Common myeloid progenitor, CD34-positive (primary cell): ENCODE measurements around the gene CAB39. TPM values are rescaled to one million over a fixed set of nuclear protein-coding genes. Genes with fewer than 3 reads are reported as not detected.

Source experiments
- CTCF ChIA-PET: fragments of 350-600 bp; sonication (Branson Sonifier 250); formaldehyde crosslinking; loops from one replicate; lab custom pipeline; 2021; ENCODE audit warnings: antibody characterized with exemption; lab: Charles Lee
- POLR2A ChIA-PET: fragments of 350-600 bp; sonication (Branson Sonifier 250); formaldehyde crosslinking; loops from one replicate; lab custom pipeline; 2021; ENCODE audit warnings: antibody characterized with exemption; lab: Charles Lee
- DNase-seq, 3 donors: peaks; one replicate each; pipeline versions ENCODE4 v3.0.0 to v3.0.0-alpha.2; 2013
- H3K27ac ChIP-seq, 2 experiments: 1 replicate in 1 of 2; 2 replicates in 1 of 2; pipeline ENCODE4 v1.7.0; 2013; ENCODE audit warnings: inconsistent platforms in 2 of 2, low read length in 2 of 2, mild to moderate bottlenecking in 2 of 2, low read depth in 1 of 2, moderate library complexity in 1 of 2; ENCODE audit not compliant: severe bottlenecking in 2 of 2, insufficient read depth in 1 of 2, poor library complexity in 1 of 2
- H3K27me3 ChIP-seq, 5 experiments: replicated peaks in 2 of 5; 1 replicate in 3 of 5; 2 replicates in 2 of 5; pipeline versions ENCODE4 v1.6.1 to v1.7.0; 2013; ENCODE audit warnings: low read length in 4 of 5, mild to moderate bottlenecking in 2 of 5, moderate library complexity in 2 of 5, inconsistent platforms in 1 of 5; ENCODE audit not compliant: insufficient read depth in 5 of 5, control insufficient read depth in 4 of 5
- H3K36me3 ChIP-seq, 4 experiments: 1 replicate in 2 of 4; 2 replicates in 2 of 4; pipeline versions ENCODE4 v1.6.1 to v1.7.0; 2013; ENCODE audit warnings: low read length in 3 of 4, control low read depth in 1 of 4, mild to moderate bottlenecking in 1 of 4; ENCODE audit not compliant: control insufficient read depth in 4 of 4, insufficient read depth in 4 of 4
- H3K4me1 ChIP-seq, 4 experiments: 1 replicate in 3 of 4; 2 replicates in 1 of 4; pipeline versions ENCODE4 v1.6.1 to v1.7.1; 2013; ENCODE audit warnings: low read length in 3 of 4, mild to moderate bottlenecking in 3 of 4, control low read depth in 1 of 4, inconsistent platforms in 1 of 4, moderate library complexity in 1 of 4; ENCODE audit not compliant: control insufficient read depth in 4 of 4, insufficient read depth in 4 of 4; ENCODE audit errors: control extremely low read depth in 1 of 4
- H3K4me3 ChIP-seq, 7 experiments: 1 replicate in 4 of 7; 2 replicates in 3 of 7; pipeline versions ENCODE4 v1.5.1 to v1.7.0; 2013; ENCODE audit warnings: mild to moderate bottlenecking in 7 of 7, low read length in 6 of 7, moderate library complexity in 6 of 7, inconsistent platforms in 2 of 7, low read depth in 2 of 7, control low read depth in 1 of 7; ENCODE audit not compliant: insufficient read depth in 4 of 7, control insufficient read depth in 1 of 7; ENCODE audit errors: extremely low read depth in 1 of 7
- H3K9me3 ChIP-seq, 5 experiments: 1 replicate in 4 of 5; 2 replicates in 1 of 5; pipeline versions ENCODE4 v1.6.1 to v1.7.1; 2013; ENCODE audit warnings: low read length in 4 of 5, mild to moderate bottlenecking in 2 of 5, inconsistent platforms in 1 of 5, low read depth in 1 of 5, moderate library complexity in 1 of 5; ENCODE audit not compliant: control insufficient read depth in 4 of 5, insufficient read depth in 2 of 5; ENCODE audit errors: control extremely low read depth in 1 of 5
- WGBS: methylation state at CpG from one replicate; pipeline ENCODE4 v1.1.5; 2013; ENCODE audit not compliant: insufficient coverage; 5-methylcytosine and 5-hydroxymethylcytosine counted together
- polyA plus RNA-seq: library from polyadenylated mRNA; unstranded; fragments of 120-200 nt; gene quantifications from one replicate; pipeline ENCODE4 v1.2.1, GENCODE V29; 2013

CAB39 gene
- 55.1 TPM for polyA plus RNA-seq

- peaks cover 25 to 42% (median 35%) of the 10 kb centered on the region in 4 experiments for H3K4me1 ChIP-seq
- no peaks in the 10 kb centered on the region for H3K27me3 ChIP-seq
- peak within 1 kb of the TSS; percentile 83 to 96 (median 90) for H3K4me3 ChIP-seq
- CTCF ChIA-PET, result interaction anchor here (0.5 to 2.2 kb wide), 11 partner anchors 11 to 86 kb away, joined by 3 to 8 read pairs (median 3); no protein-coding TSS in a partner anchor
- peak; percentile 97 to 99 (median 99) for DNase-seq
- POLR2A ChIA-PET, result no interaction called here
- no peaks in the 10 kb centered on the region for H3K9me3 ChIP-seq
- H3K27ac ChIP-seq, result peak within 1 kb of the TSS; percentile 75 to 89
- under 1% methylated on average over 101 of the region's 110 CpGs for WGBS
- H3K36me3 ChIP-seq, result peaks cover 0 to 3% (median 0%) of the 10 kb centered on the region in 4 experiments
Measured at GRCh38 chr2:230712443-230713330, at the start of gene CAB39. CAB39 (plus strand) TSS chr2:230712842; CDS start chr2:230760002, 47,160 bp downstream.

- peaks cover 0 to 4% (median 0%) of the 10 kb centered on the region in 5 experiments for H3K27me3 ChIP-seq
- peaks cover 14 to 94% (median 78%) of the 10 kb centered on the region in 4 experiments for H3K4me1 ChIP-seq
- WGBS, result no CpG with 5 or more reads among the region's 4 CpGs
- no peak overlapping the region for H3K4me3 ChIP-seq
- H3K36me3 ChIP-seq, result no peaks in the 10 kb centered on the region
- CTCF ChIA-PET, result interaction anchor here (1.1 kb wide), 1 partner anchor 134 kb away, joined by 3 read pairs; no protein-coding TSS in a partner anchor
- no peak overlapping the region for H3K27ac ChIP-seq
- no peaks in the 10 kb centered on the region for H3K9me3 ChIP-seq
- POLR2A ChIA-PET, result no interaction called here
- peak in 2 of 3 donors; percentile 35 to 44 for DNase-seq
Measured at GRCh38 chr2:230664128-230664527, 48.5 kb upstream of the CAB39 start.

GRCh38 chr2:230664844-230665243, 47.8 kb upstream of the CAB39 start:
- Histone ChIP-seq H3K27ac (no peak overlapping the region), H3K4me3 (no peak overlapping the region), H3K9me3 (no peaks in the 10 kb centered on the region), H3K27me3 (peaks cover 0 to 4% (median 0%) of the 10 kb centered on the region in 5 experiments), H3K4me1 (peaks cover 20 to 94% (median 77%) of the 10 kb centered on the region in 4 experiments), H3K36me3 (no peaks in the 10 kb centered on the region)
- peak in 1 of 3 donors; percentile 6 for DNase-seq
- ChIA-PET CTCF (interaction anchor here (0.7 kb wide), 1 partner anchor 36 kb away, joined by 4 read pairs; no protein-coding TSS in a partner anchor), POLR2A (no interaction called here)
- 87% methylated on average over 7 of the region's 7 CpGs for WGBS

GRCh38 chr2:230665263-230665691, 47.4 kb upstream of the CAB39 start:
- no peak overlapping the region for H3K27ac ChIP-seq
- ChIA-PET CTCF (interaction anchor here (0.6 to 1.4 kb wide), 4 partner anchors 13 to 628 kb away, joined by 3 to 6 read pairs (median 4); no protein-coding TSS in a partner anchor), POLR2A (no interaction called here)
- H3K4me3 ChIP-seq, result no peak overlapping the region
- no peaks in the 10 kb centered on the region for H3K9me3 ChIP-seq
- H3K4me1 ChIP-seq, result peaks cover 20 to 91% (median 72%) of the 10 kb centered on the region in 4 experiments
- H3K36me3 ChIP-seq, result no peaks in the 10 kb centered on the region
- peak; percentile 83 to 96 (median 96) for DNase-seq
- WGBS, result 7% methylated on average over 4 of the region's 8 CpGs
- H3K27me3 ChIP-seq, result peaks cover 0 to 4% (median 0%) of the 10 kb centered on the region in 5 experiments

GRCh38 chr2:230666446-230666845, 46.2 kb upstream of the CAB39 start:
- no peak overlapping the region for H3K27ac ChIP-seq
- H3K9me3 ChIP-seq, result no peaks in the 10 kb centered on the region
- DNase-seq, result no peak
- H3K36me3 ChIP-seq, result no peaks in the 10 kb centered on the region
- ChIA-PET CTCF (interaction anchor here (1.4 kb wide), 1 partner anchor 48 kb away, joined by 6 read pairs; no protein-coding TSS in a partner anchor), POLR2A (interaction anchor here (0.6 kb wide), 1 partner anchor 65 kb away, joined by 3 read pairs; no protein-coding TSS in a partner anchor)
- H3K27me3 ChIP-seq, result peaks cover 0 to 4% (median 3%) of the 10 kb centered on the region in 5 experiments
- WGBS, result 93% methylated on average over 8 of the region's 8 CpGs
- no peak overlapping the region for H3K4me3 ChIP-seq
- H3K4me1 ChIP-seq, result peaks cover 14 to 79% (median 64%) of the 10 kb centered on the region in 4 experiments

- DNase-seq, result peak in 2 of 3 donors; percentile 72 to 77
- Histone ChIP-seq H3K27me3 (peaks cover 0 to 4% (median 3%) of the 10 kb centered on the region in 5 experiments), H3K27ac (no peak overlapping the region), H3K9me3 (no peaks in the 10 kb centered on the region), H3K4me3 (no peak overlapping the region), H3K36me3 (no peaks in the 10 kb centered on the region), H3K4me1 (peaks cover 14 to 73% (median 58%) of the 10 kb centered on the region in 4 experiments)
- POLR2A ChIA-PET, result interaction anchor here (0.6 kb wide), 1 partner anchor 65 kb away, joined by 3 read pairs; no protein-coding TSS in a partner anchor
- WGBS, result 77% methylated on average over 9 of the region's 9 CpGs
- CTCF ChIA-PET, result interaction anchor here (1.4 kb wide), 1 partner anchor 47 kb away, joined by 6 read pairs; no protein-coding TSS in a partner anchor
Measured at GRCh38 chr2:230666885-230667712, 45.5 kb upstream of the CAB39 start.
